ENCODE measurements around the gene NHLRC2.
"Not testable (repeated sequence)": the region's sequence is repeated elsewhere in the genome, so short reads cannot be mapped to it uniquely, and the experiment has no call there.

The NHLRC2 gene, protein sequence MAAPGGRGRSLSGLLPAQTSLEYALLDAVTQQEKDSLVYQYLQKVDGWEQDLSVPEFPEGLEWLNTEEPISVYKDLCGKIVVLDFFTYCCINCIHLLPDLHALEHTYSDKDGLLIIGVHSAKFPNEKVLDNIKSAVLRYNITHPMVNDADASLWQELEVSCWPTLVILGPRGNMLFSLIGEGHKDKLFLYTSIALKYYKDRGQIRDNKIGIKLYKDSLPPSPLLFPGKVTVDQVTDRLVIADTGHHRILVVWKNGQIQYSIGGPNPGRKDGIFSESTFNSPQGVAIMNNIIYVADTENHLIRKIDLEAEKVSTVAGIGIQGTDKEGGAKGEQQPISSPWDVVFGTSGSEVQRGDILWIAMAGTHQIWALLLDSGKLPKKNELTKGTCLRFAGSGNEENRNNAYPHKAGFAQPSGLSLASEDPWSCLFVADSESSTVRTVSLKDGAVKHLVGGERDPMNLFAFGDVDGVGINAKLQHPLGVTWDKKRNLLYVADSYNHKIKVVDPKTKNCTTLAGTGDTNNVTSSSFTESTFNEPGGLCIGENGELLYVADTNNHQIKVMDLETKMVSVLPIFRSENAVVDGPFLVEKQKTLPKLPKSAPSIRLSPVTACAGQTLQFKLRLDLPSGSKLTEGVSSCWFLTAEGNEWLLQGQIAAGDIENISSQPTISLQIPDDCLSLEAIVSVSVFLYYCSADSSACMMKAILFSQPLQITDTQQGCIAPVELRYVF

DNA sequence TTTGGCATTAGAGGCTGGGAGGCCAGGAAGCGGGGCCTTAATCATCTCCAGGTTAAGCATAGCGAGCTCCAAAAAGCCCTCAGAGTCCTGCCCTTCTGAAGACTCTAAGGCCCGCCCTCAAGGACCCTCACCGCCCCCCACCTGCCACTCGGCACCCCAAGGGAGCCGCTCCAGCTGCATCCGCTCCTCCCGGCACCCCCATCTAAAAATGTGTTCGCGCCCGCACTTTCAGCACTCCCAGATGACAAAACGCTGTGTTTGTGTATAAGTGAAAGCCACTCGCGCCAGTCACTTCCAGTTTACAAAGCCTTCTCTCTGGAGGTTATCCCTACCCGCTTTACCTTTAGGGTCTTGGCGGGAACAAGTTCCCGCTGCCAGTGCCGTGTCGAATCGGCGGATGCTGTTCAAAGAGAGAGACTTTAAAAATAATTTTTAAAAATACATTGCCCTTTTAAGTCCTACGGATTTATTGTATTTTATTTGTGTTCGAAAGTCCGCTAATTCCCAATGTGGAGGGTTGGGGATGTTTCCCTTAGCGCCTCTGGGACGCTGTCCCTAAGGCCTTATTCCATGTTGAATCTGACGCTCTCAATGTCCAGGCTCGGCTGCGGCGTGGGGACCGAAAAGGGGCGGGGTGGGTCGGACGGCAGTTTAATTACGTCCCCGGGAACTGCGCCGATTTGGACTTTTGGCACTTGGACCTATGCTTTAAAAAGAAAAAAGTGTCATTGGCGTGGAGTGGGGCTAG lies at the start of gene NHLRC2, which contains the start of gene DCLRE1A:
Gene NHLRC2, plus strand, starts transcription at position 649 of the 748 bp plus-strand sequence. CDS start 212 bp downstream, outside the sequence.
Gene DCLRE1A, minus strand, starts transcription at position 70 of the 748 bp plus-strand sequence. CDS start 900 bp downstream, outside the sequence.
- FAIRE-seq: no peak

- FAIRE-seq: no peak
These were observed 48.0 kb upstream of the NHLRC2 start for GRCh38 chr10:113806503-113806902.

DNA sequence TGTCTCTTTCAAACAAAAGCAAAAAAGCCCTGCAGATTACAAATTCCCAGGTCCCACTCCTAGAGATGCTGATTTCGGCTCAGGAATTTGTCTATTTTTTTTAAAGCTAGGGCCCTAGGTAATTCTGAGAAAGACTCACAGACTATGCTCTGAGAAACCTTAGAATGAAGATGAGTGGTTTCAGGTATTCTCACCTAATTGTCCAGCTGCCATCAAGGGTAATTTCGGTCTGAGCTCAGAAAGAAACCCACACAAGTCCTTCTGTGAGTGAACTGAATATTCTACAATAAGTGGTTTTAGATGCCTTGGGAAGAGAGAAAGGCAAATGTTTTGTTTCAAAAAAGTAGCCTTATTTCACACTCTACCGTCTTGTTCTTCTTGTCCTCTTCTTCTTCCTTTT lies 46.3 kb upstream of the NHLRC2 start:
- FAIRE-seq: no peak

DNA sequence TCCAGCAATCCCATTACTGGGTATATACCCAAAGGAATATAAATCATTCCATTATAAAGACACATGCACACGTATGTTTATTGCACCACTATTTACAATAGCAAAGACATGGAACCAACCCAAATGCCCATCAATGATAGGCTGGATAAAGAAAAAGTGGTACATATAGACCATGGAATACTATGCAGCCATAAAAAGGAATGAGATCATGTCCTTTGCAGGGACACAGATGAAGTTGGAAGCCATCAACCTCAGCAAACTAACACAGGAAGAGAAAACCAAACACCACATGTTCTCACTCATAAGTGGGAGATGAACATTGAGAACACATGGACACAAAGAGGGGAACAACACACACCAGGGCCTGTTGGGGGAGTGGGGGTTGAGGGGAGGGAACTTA lies 39.8 kb upstream of the NHLRC2 start:
- not testable (repeated sequence) for FAIRE-seq

- no peak for FAIRE-seq
These were observed 34.5 kb upstream of the NHLRC2 start for GRCh38 chr10:113819989-113820388.

- FAIRE-seq: no peak
These were observed 34.0 kb upstream of the NHLRC2 start for GRCh38 chr10:113820507-113820906.

- FAIRE-seq: not testable (repeated sequence)
These were observed 33.2 kb upstream of the NHLRC2 start for GRCh38 chr10:113821306-113821705.

DNA sequence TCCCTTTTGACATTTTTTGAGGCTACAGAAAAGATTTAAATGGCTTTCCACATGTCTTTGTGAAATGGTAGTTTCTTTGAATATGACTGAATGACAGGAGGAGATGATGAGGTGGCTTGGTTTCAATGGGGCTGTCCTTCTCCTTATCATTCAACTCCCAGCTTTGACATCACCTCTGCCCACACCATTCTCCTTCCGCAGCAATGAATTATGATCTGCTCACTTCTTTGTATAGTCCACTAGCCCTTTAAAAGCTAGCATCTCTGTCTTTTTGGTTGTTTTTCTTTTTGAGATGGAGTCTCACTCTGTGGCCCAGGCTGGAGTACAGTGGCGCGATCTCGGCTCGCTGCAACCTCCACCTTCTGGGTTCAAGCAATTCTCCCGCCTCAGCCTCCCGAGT lies 32.3 kb upstream of the NHLRC2 start:
- no peak for FAIRE-seq

GRCh38 chr10:113823389-113823788 lies 31.1 kb upstream of the NHLRC2 start:
- no peak for FAIRE-seq

DNA sequence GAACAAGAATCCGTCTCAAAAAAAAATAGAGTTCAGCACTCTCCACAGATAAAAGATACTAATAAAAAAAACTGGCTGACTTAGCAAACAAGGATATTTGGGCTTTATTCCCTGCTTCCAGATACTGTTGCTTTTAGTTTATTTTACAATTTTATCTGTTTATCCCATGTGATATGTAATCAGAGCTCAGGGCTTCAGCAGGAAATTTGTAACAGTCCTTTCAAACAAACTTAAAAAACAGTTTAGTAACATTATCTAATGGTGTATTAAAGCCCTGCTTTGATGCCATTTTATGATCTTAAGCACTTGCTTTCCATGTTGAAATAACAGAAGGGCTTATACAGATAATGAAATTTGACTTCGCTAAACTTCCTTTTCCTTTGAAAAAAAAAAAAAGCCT lies 28.7 kb upstream of the NHLRC2 start:
- FAIRE-seq: no peak

DNA sequence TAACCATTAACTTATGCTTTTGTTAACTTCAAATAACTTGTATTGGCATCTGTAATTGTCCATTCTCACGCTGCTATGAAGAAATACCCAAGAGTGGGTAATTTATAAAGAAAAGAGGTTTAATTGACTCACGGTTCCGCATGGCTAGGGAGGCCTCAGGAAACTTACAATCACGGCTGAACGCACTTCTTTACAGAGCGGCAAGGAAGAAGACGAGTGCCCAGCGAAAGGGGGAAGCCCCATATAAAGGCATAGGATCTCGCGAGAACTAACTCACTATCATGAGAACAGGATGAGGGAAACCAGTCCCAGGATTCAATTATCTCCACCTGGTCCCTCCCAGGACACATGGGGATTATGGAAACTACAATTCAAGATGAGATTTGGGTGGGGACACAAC lies 25.9 kb upstream of the NHLRC2 start:
- not testable (repeated sequence) for FAIRE-seq

GRCh38 chr10:113842171-113842570 lies 12.3 kb upstream of the NHLRC2 start:
- FAIRE-seq: no peak

- FAIRE-seq: no peak
These were observed 10.4 kb upstream of the NHLRC2 start for GRCh38 chr10:113843972-113844485.

GRCh38 chr10:113846036-113846435 lies 8.4 kb upstream of the NHLRC2 start:
- FAIRE-seq: no peak

DNA sequence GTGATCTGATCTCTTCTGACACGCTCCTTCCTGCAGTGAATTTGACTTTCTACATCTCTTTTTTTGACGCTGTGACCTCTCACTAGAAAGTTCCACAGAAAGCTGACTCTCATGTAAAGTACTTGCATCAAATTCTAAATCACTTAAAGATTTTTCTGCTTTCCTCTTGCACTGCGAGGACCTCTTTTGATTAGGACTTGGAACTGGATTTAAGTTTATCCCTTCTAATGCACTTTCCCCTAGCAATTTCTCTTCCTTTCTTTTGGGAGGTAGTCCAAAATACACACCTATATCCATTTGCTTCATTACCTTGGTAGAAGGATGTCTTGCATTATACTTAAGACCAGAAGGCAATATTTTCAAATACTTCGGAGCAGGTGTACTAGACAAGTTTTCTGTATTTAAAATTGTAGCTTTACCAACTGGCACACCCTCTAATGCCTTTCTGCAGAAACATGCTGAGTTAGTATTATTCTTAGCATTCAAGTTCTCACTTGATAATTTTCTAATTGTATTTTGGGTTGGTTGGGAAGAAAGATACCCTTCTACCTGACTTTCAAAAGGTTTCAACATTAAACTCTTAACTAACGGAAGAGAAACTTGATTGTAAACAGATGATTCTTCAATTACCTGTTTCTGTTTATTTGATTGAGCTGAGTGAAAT lies 5.2 kb upstream of the NHLRC2 start:
- FAIRE-seq: no peak

- FAIRE-seq: no peak
These were observed 4.5 kb upstream of the NHLRC2 start for GRCh38 chr10:113849946-113850345.

DNA sequence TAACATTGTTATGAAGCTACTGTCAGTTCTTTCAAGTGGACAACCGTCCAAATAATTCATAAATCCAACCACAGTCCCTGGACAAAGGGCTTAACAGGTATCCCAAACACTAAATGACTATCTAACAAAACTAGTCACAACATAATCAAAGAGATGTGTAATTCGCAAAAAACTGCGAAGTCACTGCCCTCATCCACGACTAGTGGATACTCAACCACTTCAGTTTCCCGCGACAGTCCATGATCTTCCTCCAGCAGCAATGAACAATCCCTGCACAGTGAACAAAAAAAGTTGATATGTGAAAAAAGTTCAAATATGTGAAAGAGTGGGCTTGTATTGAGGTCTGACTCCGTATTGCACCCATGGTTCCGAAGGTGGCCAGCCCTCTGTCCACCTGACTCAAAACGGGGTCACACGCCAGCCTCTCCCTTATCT lies 866 bp upstream of the NHLRC2 start:
- no peak for FAIRE-seq

DNA sequence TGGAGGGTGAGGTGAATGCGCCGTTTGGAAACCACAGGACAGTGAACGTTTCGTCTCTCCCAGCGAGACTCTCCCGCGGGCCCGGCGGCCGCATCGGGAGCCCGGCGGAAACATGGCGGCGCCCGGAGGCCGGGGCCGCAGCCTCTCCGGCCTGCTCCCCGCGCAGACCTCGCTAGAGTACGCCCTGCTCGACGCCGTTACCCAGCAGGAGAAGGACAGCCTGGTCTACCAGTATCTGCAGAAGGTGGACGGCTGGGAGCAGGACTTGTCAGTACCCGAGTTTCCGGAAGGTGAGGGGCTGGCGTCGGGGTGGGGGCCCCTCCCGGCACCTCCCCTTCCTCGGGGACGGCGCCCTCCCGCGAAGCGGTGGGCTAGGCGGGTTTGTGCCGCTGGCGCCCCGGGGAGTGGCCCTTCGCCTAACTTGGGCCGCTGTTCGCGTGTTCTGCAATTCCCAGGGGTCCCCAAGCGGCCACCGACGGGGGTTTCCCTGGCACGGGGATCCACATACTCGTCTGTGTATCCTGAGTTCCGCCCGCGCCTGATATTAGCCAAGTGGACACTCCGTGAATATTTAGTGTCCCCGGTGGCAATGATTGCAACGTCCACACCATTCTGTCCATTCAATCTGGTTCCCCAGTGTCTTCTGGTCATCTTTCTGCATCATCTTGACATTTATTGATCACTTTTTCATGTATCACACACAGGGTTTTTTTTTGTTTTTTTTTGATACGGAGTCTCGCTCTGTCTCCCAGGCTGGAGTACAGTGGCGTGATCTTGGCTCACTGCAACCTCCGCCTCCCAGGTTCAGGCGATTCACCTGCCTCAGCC lies 514 bp downstream of the NHLRC2 start:
- FAIRE-seq: no peak

DNA sequence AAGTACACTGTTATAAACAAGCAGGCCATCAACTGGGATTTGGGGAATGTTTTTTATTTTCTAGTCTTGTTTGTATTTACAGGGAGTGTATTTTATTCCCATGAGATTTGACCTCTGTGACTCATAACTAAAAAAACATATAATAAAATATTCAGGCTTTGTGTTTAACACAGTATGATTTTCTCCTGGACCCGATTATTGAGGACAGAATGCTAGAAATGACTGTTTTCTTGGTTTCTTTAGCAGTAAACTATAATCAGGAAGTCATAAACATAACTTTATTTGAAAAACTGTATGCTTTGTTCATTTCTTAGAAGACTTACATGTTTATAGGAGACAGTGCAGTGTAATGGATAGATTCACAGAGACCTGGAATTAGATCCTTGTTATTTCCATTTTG lies 2.1 kb downstream of the NHLRC2 start:
- FAIRE-seq: no peak

DNA sequence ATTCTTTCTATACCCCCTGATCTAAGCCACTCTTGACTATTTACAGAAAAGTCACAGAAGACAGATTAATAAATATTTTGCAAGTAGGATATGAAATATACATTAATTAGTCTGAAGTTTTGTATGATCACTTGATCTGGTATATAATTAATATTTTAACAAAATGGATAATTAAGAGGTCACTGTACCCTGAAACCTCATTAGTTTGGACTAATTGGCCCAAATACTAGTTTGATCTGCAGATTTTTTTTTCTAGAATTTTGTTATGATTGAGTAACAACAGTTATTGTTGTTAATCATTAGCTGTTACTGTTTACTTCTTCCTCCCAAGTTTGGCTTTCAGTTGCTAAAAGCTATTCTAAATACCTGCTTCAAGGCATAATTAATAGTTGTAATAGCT lies 2.7 kb downstream of the NHLRC2 start:
- FAIRE-seq: no peak

GRCh38 chr10:113858541-113858940 lies 4.1 kb downstream of the NHLRC2 start:
- FAIRE-seq: no peak

- FAIRE-seq: no peak
These were observed 4.8 kb downstream of the NHLRC2 start for GRCh38 chr10:113859261-113859660.

Data from TTC549 (cell line).